NB4 (cell line): ENCODE data around the gene RBM19.

Experiments
- CTCF ChIP-seq: IDR thresholded peaks from one replicate; pipeline ENCODE4 v1.5.1; 2012; ENCODE audit warnings: low read depth, low read length
- MAX ChIP-seq: IDR thresholded peaks from 2 replicates; pipeline ENCODE4 v1.6.1; 2011; ENCODE audit warnings: low read depth, low read length
- POLR2A ChIP-seq: IDR thresholded peaks from 2 replicates; pipeline ENCODE4 v1.6.1; 2011; ENCODE audit warnings: mild to moderate bottlenecking; ENCODE audit not compliant: insufficient read length; ENCODE audit errors: extremely low read depth

GRCh38 chr12:113805673-113806072, 160.5 kb downstream of the RBM19 start:
- TF ChIP-seq POLR2A (no peak), CTCF (no peak), MAX (no peak)
